ENCODE results near the gene ROR2.
"Not testable (repeated sequence)": the region's sequence is repeated elsewhere in the genome, so short reads cannot be mapped to it uniquely, and the experiment has no call there.

Gene ROR2

GRCh38 chr9:91614044-91614443 is 336.0 kb downstream of the ROR2 start:
- H3K27me3 ChIP-seq (ENCODE audit: control insufficient read depth, insufficient read depth, low read length); H3K4me3 ChIP-seq (ENCODE audit: low read length); H3K9me3 ChIP-seq (ENCODE audit: control insufficient read depth, insufficient read depth, low read length); H3K27ac ChIP-seq (ENCODE audit: low read length); H3K4me1 ChIP-seq (ENCODE audit: control insufficient read depth, insufficient read depth, low read length); H3K36me3 ChIP-seq (ENCODE audit: control insufficient read depth, insufficient read depth, low read length); DNase-seq (ENCODE audit: low read depth, low spot score): not testable (repeated sequence)
- no CpG with 5 or more reads among the region's 2 CpGs for WGBS (ENCODE audit: insufficient coverage, insufficient read length)

- H3K27ac ChIP-seq (ENCODE audit: low read length), result no peak overlapping the region
- no peaks in the 10 kb centered on the region for H3K27me3 ChIP-seq (ENCODE audit: control insufficient read depth, insufficient read depth, low read length)
- no CpG with 5 or more reads among the region's 5 CpGs for WGBS (ENCODE audit: insufficient coverage, insufficient read length)
- H3K4me1 ChIP-seq (ENCODE audit: control insufficient read depth, insufficient read depth, low read length), result no peaks in the 10 kb centered on the region
- no peaks in the 10 kb centered on the region for H3K36me3 ChIP-seq (ENCODE audit: control insufficient read depth, insufficient read depth, low read length)
- H3K9me3 ChIP-seq (ENCODE audit: control insufficient read depth, insufficient read depth, low read length), result no peaks in the 10 kb centered on the region
- H3K4me3 ChIP-seq (ENCODE audit: low read length), result no peak overlapping the region
- no peak for DNase-seq (ENCODE audit: low read depth, low spot score)
Measured at GRCh38 chr9:91611582-91611981, 338.4 kb downstream of the ROR2 start.

- Histone ChIP-seq H3K27me3 (ENCODE audit: control insufficient read depth, insufficient read depth, low read length) (no peaks in the 10 kb centered on the region), H3K27ac (ENCODE audit: low read length) (no peak overlapping the region), H3K9me3 (ENCODE audit: control insufficient read depth, insufficient read depth, low read length) (no peaks in the 10 kb centered on the region; the same call in 1 of the 2 replicates), H3K4me3 (ENCODE audit: low read length) (no peak overlapping the region), H3K4me1 (ENCODE audit: control insufficient read depth, insufficient read depth, low read length) (no peaks in the 10 kb centered on the region), H3K36me3 (ENCODE audit: control insufficient read depth, insufficient read depth, low read length) (no peaks in the 10 kb centered on the region)
- WGBS (ENCODE audit: insufficient coverage, insufficient read length), result no CpG with 5 or more reads among the region's 2 CpGs
- no peak for DNase-seq (ENCODE audit: low read depth, low spot score)
Measured at GRCh38 chr9:91606255-91606995, 343.6 kb downstream of the ROR2 start.

- Histone ChIP-seq H3K9me3 (ENCODE audit: control insufficient read depth, insufficient read depth, low read length) (no peaks in the 10 kb centered on the region; the same call in 1 of the 2 replicates), H3K27ac (ENCODE audit: low read length) (no peak overlapping the region), H3K27me3 (ENCODE audit: control insufficient read depth, insufficient read depth, low read length) (no peaks in the 10 kb centered on the region), H3K36me3 (ENCODE audit: control insufficient read depth, insufficient read depth, low read length) (no peaks in the 10 kb centered on the region), H3K4me1 (ENCODE audit: control insufficient read depth, insufficient read depth, low read length) (no peaks in the 10 kb centered on the region), H3K4me3 (ENCODE audit: low read length) (no peak overlapping the region)
- DNase-seq (ENCODE audit: low read depth, low spot score), result no peak
- WGBS (ENCODE audit: insufficient coverage, insufficient read length), result no CpG with 5 or more reads among the region's 3 CpGs
Measured at GRCh38 chr9:91604451-91605179, 345.4 kb downstream of the ROR2 start.

GRCh38 chr9:91603932-91604331 is 346.1 kb downstream of the ROR2 start:
- WGBS (ENCODE audit: insufficient coverage, insufficient read length), result no CpG with 5 or more reads among the region's 3 CpGs
- Histone ChIP-seq H3K4me1 (ENCODE audit: control insufficient read depth, insufficient read depth, low read length) (no peaks in the 10 kb centered on the region), H3K27ac (ENCODE audit: low read length) (no peak overlapping the region), H3K4me3 (ENCODE audit: low read length) (no peak overlapping the region), H3K36me3 (ENCODE audit: control insufficient read depth, insufficient read depth, low read length) (no peaks in the 10 kb centered on the region), H3K9me3 (ENCODE audit: control insufficient read depth, insufficient read depth, low read length) (no peaks in the 10 kb centered on the region; the same call in 1 of the 2 replicates), H3K27me3 (ENCODE audit: control insufficient read depth, insufficient read depth, low read length) (no peaks in the 10 kb centered on the region)
- DNase-seq (ENCODE audit: low read depth, low spot score), result no peak

GRCh38 chr9:91599564-91599963 is 350.5 kb downstream of the ROR2 start:
- no peaks in the 10 kb centered on the region; the same call in 1 of the 2 replicates for H3K9me3 ChIP-seq (ENCODE audit: control insufficient read depth, insufficient read depth, low read length)
- H3K27ac ChIP-seq (ENCODE audit: low read length), result no peak overlapping the region
- no peak overlapping the region for H3K4me3 ChIP-seq (ENCODE audit: low read length)
- no peaks in the 10 kb centered on the region for H3K36me3 ChIP-seq (ENCODE audit: control insufficient read depth, insufficient read depth, low read length)
- no CpG with 5 or more reads among the region's 3 CpGs for WGBS (ENCODE audit: insufficient coverage, insufficient read length)
- H3K27me3 ChIP-seq (ENCODE audit: control insufficient read depth, insufficient read depth, low read length), result no peaks in the 10 kb centered on the region
- no peak for DNase-seq (ENCODE audit: low read depth, low spot score)
- no peaks in the 10 kb centered on the region for H3K4me1 ChIP-seq (ENCODE audit: control insufficient read depth, insufficient read depth, low read length)

- H3K27ac ChIP-seq (ENCODE audit: low read length), result no peak overlapping the region
- no peak for DNase-seq (ENCODE audit: low read depth, low spot score)
- H3K36me3 ChIP-seq (ENCODE audit: control insufficient read depth, insufficient read depth, low read length), result no peaks in the 10 kb centered on the region
- no peaks in the 10 kb centered on the region for H3K27me3 ChIP-seq (ENCODE audit: control insufficient read depth, insufficient read depth, low read length)
- no peaks in the 10 kb centered on the region for H3K4me1 ChIP-seq (ENCODE audit: control insufficient read depth, insufficient read depth, low read length)
- H3K9me3 ChIP-seq (ENCODE audit: control insufficient read depth, insufficient read depth, low read length), result no peaks in the 10 kb centered on the region
- H3K4me3 ChIP-seq (ENCODE audit: low read length), result no peak overlapping the region
- WGBS (ENCODE audit: insufficient coverage, insufficient read length), result no CpG with 5 or more reads among the region's 3 CpGs
Measured at GRCh38 chr9:91591627-91592026, 358.4 kb downstream of the ROR2 start.

GRCh38 chr9:91589101-91589553 is 360.9 kb downstream of the ROR2 start:
- no peaks in the 10 kb centered on the region for H3K9me3 ChIP-seq (ENCODE audit: control insufficient read depth, insufficient read depth, low read length)
- no peak overlapping the region for H3K27ac ChIP-seq (ENCODE audit: low read length)
- no peak for DNase-seq (ENCODE audit: low read depth, low spot score)
- H3K4me3 ChIP-seq (ENCODE audit: low read length), result no peak overlapping the region
- H3K27me3 ChIP-seq (ENCODE audit: control insufficient read depth, insufficient read depth, low read length), result no peaks in the 10 kb centered on the region
- H3K36me3 ChIP-seq (ENCODE audit: control insufficient read depth, insufficient read depth, low read length), result no peaks in the 10 kb centered on the region
- no peaks in the 10 kb centered on the region for H3K4me1 ChIP-seq (ENCODE audit: control insufficient read depth, insufficient read depth, low read length)
- no CpG with 5 or more reads among the region's 7 CpGs for WGBS (ENCODE audit: insufficient coverage, insufficient read length)

- Histone ChIP-seq H3K4me3 (ENCODE audit: low read length) (no peak overlapping the region), H3K27me3 (ENCODE audit: control insufficient read depth, insufficient read depth, low read length) (no peaks in the 10 kb centered on the region), H3K36me3 (ENCODE audit: control insufficient read depth, insufficient read depth, low read length) (no peaks in the 10 kb centered on the region), H3K27ac (ENCODE audit: low read length) (no peak overlapping the region), H3K9me3 (ENCODE audit: control insufficient read depth, insufficient read depth, low read length) (no peaks in the 10 kb centered on the region), H3K4me1 (ENCODE audit: control insufficient read depth, insufficient read depth, low read length) (no peaks in the 10 kb centered on the region)
- no peak for DNase-seq (ENCODE audit: low read depth, low spot score)
- WGBS (ENCODE audit: insufficient coverage, insufficient read length), result no CpG with 5 or more reads among the region's 8 CpGs
Measured at GRCh38 chr9:91586282-91586681, 363.7 kb downstream of the ROR2 start.

- no peaks in the 10 kb centered on the region for H3K27me3 ChIP-seq (ENCODE audit: control insufficient read depth, insufficient read depth, low read length)
- no peaks in the 10 kb centered on the region for H3K4me1 ChIP-seq (ENCODE audit: control insufficient read depth, insufficient read depth, low read length)
- DNase-seq (ENCODE audit: low read depth, low spot score), result no peak
- H3K27ac ChIP-seq (ENCODE audit: low read length), result no peak overlapping the region
- no peak overlapping the region for H3K4me3 ChIP-seq (ENCODE audit: low read length)
- H3K9me3 ChIP-seq (ENCODE audit: control insufficient read depth, insufficient read depth, low read length), result no peaks in the 10 kb centered on the region
- no peaks in the 10 kb centered on the region for H3K36me3 ChIP-seq (ENCODE audit: control insufficient read depth, insufficient read depth, low read length)
- WGBS (ENCODE audit: insufficient coverage, insufficient read length), result no CpG with 5 or more reads among the region's 9 CpGs
Measured at GRCh38 chr9:91583966-91584365, 366.1 kb downstream of the ROR2 start.

Data from iPS DF 6.9 (cell line).